Natural killer cell (primary cell): ENCODE results near the gene SLC25A47. TPM values are rescaled to one million over a fixed set of nuclear protein-coding genes. Genes with fewer than 3 reads are reported as not detected.

ENCODE experiments used
- ATAC-seq, 3 donors: fragments of 150-1000 bp in 2 of 3; fragments of 200-7000 bp in 1 of 3; cut with Tn5 transposase; 1 replicate in 1 of 3; 2 replicates in 2 of 3; pipeline ENCODE4 v1.10.0; 2021; ENCODE audit warnings: mild to moderate bottlenecking in 2 of 3, moderate library complexity in 2 of 3
- DNase-seq, 2 donors: peaks; one replicate each; pipeline versions ENCODE4 v3.0.0 to v3.0.0-alpha.2; 2013 to 2021; ENCODE audit warnings: mixed read lengths in 1 of 2
- H3K27ac ChIP-seq: one replicate; pipeline ENCODE4 v1.5.1; 2013; ENCODE audit warnings: mild to moderate bottlenecking, low read length
- H3K27me3 ChIP-seq: one replicate; pipeline ENCODE4 v1.6.1; 2013; ENCODE audit warnings: low read length; ENCODE audit not compliant: control insufficient read depth, insufficient read depth
- H3K36me3 ChIP-seq: one replicate; pipeline ENCODE4 v1.6.1; 2013; ENCODE audit warnings: low read length; ENCODE audit not compliant: control insufficient read depth, insufficient read depth
- H3K4me1 ChIP-seq: one replicate; pipeline ENCODE4 v1.6.1; 2013; ENCODE audit warnings: low read length; ENCODE audit not compliant: control insufficient read depth, insufficient read depth
- H3K4me3 ChIP-seq: one replicate; pipeline ENCODE4 v1.5.1; 2013; ENCODE audit warnings: low read length
- H3K9me3 ChIP-seq: one replicate; pipeline ENCODE4 v1.6.1; 2013; ENCODE audit warnings: low read length; ENCODE audit not compliant: control insufficient read depth, insufficient read depth
- H3K27ac Mint-ChIP-seq, 2 donors: one replicate each; pipeline ENCODE4 v1.8.0; 2022; ENCODE audit warnings: mild to moderate bottlenecking in 2 of 2, mixed read lengths in 2 of 2, moderate library complexity in 1 of 2
- H3K27me3 Mint-ChIP-seq, 2 donors: one replicate each; pipeline ENCODE4 v1.8.0; 2022; ENCODE audit warnings: low read depth in 2 of 2, mixed read lengths in 2 of 2
- H3K36me3 Mint-ChIP-seq: one replicate; pipeline ENCODE4 v1.8.0; 2022; ENCODE audit warnings: mixed read lengths
- H3K4me1 Mint-ChIP-seq, 2 donors: one replicate each; pipeline ENCODE4 v1.8.0; 2022; ENCODE audit warnings: mixed read lengths in 2 of 2
- H3K4me3 Mint-ChIP-seq: one replicate; pipeline ENCODE4 v1.8.0; 2022; ENCODE audit warnings: mild to moderate bottlenecking, moderate library complexity, mixed read lengths
- H3K9me3 Mint-ChIP-seq, 2 donors: one replicate each; pipeline ENCODE4 v1.8.0; 2022; ENCODE audit warnings: mixed read lengths in 2 of 2
- CTCF ChIP-seq: fragments of 200-600 bp; IDR thresholded peaks from one replicate; pipeline ENCODE4 v1.8.0; 2022; ENCODE audit warnings: antibody characterized with exemption
- WGBS: methylation state at CpG from one replicate; pipeline ENCODE4 v1.1.7; 2013; ENCODE audit warnings: missing lambda C conversion rate; ENCODE audit not compliant: insufficient coverage; 5-methylcytosine and 5-hydroxymethylcytosine counted together
- intact Hi-C: fragments of 100-400 bp; cut with micrococcal nuclease; formaldehyde crosslinking; loops from one replicate; pipeline ENCODE4 v1.14.2; 2022
- total RNA-seq, 4 donors: library from RNA; stranded (reverse); fragments of 120-200 nt in 1 of 4; gene quantifications; one replicate each; pipeline versions ENCODE4 v1.2.3 to v1.2.4, GENCODE V29; 2013 to 2022

The SLC25A47 gene
- total RNA-seq, 3 donors from 2014 or later (not counting 1 experiment from before 2014, with no cell fraction given), result 0.20 TPM; not detected in 2

GRCh38 chr14:100330007-100330344, 6.8 kb downstream of the SLC25A47 start:
- no peaks in the 10 kb centered on the region for H3K9me3 ChIP-seq
- no peaks in the 10 kb centered on the region for H3K4me1 ChIP-seq
- no peak for ATAC-seq
- H3K4me3 Mint-ChIP-seq, result no peak overlapping the region
- no peak overlapping the region for H3K27ac Mint-ChIP-seq
- no peaks in the 10 kb centered on the region for H3K27me3 Mint-ChIP-seq
- no peaks in the 10 kb centered on the region for H3K36me3 Mint-ChIP-seq
- intact Hi-C loops, result no loop called here
- no peak for DNase-seq
- no peak overlapping the region for H3K27ac ChIP-seq
- no peaks in the 10 kb centered on the region for H3K9me3 Mint-ChIP-seq
- no peaks in the 10 kb centered on the region for H3K4me1 Mint-ChIP-seq
- no peak for TF ChIP-seq CTCF
- H3K4me3 ChIP-seq, result no peak overlapping the region
- WGBS, result 88% methylated on average over 11 of the region's 11 CpGs
- H3K36me3 ChIP-seq, result peaks cover under 1% of the 10 kb centered on the region
- no peaks in the 10 kb centered on the region for H3K27me3 ChIP-seq

- Histone ChIP-seq H3K9me3 (no peaks in the 10 kb centered on the region), H3K4me3 (no peak overlapping the region), H3K27ac (no peak overlapping the region), H3K36me3 (peaks cover 2% of the 10 kb centered on the region), H3K27me3 (no peaks in the 10 kb centered on the region), H3K4me1 (no peaks in the 10 kb centered on the region)
- intact Hi-C loops, result no loop called here
- WGBS, result 86% methylated on average over 13 of the region's 13 CpGs
- TF ChIP-seq CTCF, result no peak
- DNase-seq, result no peak
- H3K9me3 Mint-ChIP-seq, result no peaks in the 10 kb centered on the region
- no peaks in the 10 kb centered on the region for H3K27me3 Mint-ChIP-seq
- H3K27ac Mint-ChIP-seq, result no peak overlapping the region
- H3K4me1 Mint-ChIP-seq, result no peaks in the 10 kb centered on the region
- H3K36me3 Mint-ChIP-seq, result no peaks in the 10 kb centered on the region
- ATAC-seq, result no peak
- no peak overlapping the region for H3K4me3 Mint-ChIP-seq
Observed at GRCh38 chr14:100330388-100330931, 7.3 kb downstream of the SLC25A47 start.

DNA sequence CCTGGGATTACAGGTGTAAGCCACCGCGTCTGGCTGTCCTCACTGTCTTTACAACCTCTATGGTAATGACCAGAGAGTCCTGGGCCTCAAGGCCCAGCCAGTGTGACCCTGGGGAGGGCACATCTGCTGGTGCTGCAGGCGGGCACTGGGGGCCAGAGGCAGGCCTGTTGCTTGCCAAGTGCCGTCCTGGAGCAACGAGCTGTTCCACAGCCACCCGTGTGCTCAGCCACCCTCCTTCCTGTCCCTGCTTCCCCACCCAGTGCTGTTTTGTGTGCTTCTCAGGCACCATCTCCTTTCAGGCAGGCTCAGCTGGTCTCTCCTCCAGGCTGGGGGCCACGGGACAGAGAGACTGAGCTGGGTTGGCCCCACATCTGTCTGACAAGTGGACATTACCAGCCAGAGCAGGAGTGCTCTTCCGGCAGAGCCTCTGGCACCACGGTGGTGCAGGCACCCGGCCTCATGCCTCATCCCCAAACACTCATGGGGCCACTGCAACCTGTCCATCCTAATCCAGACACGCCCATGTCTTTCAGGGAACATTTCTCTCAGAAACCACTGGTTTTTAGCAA, 9.0 kb downstream of the SLC25A47 start:
- H3K4me1 ChIP-seq, result no peaks in the 10 kb centered on the region
- Mint-ChIP-seq H3K4me3 (no peak overlapping the region), H3K36me3 (no peaks in the 10 kb centered on the region), H3K9me3 (no peaks in the 10 kb centered on the region), H3K4me1 (no peaks in the 10 kb centered on the region), H3K27me3 (no peaks in the 10 kb centered on the region), H3K27ac (no peak overlapping the region)
- H3K9me3 ChIP-seq, result no peaks in the 10 kb centered on the region
- H3K36me3 ChIP-seq, result peaks cover 8% of the 10 kb centered on the region
- intact Hi-C loops, result no loop called here
- no peak overlapping the region for H3K4me3 ChIP-seq
- TF ChIP-seq CTCF, result no peak
- no peaks in the 10 kb centered on the region for H3K27me3 ChIP-seq
- DNase-seq (no peak), ATAC-seq (no peak)
- peak overlapping the region; percentile 59 for H3K27ac ChIP-seq
- WGBS, result 84% methylated on average over 11 of the region's 11 CpGs

DNA sequence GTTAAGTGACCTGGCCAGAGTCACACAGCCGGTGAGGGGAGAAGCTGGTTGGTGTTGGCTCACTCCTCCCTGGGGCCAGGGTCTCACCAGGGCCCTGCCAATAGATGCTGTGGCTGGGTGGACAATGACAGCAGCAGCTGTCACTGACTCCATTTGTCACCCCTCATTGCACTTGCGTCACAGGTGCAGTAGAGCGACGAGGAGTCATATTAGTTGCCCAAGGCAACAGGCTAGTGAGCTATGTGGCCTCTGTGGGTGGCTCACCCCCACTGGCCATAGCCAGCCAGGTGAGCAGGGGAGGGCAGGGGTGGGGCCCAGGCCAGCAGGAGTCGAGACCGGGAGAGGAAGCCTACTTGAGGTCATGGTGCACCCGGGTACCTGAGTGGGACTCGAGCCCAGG, 9.7 kb downstream of the SLC25A47 start:
- no peak for TF ChIP-seq CTCF
- 89% methylated on average over 8 of the region's 8 CpGs for WGBS
- Mint-ChIP-seq H3K9me3 (no peaks in the 10 kb centered on the region), H3K4me1 (no peaks in the 10 kb centered on the region), H3K27ac (no peak overlapping the region), H3K4me3 (no peak overlapping the region), H3K27me3 (no peaks in the 10 kb centered on the region), H3K36me3 (no peaks in the 10 kb centered on the region)
- intact Hi-C loops, result no loop called here
- DNase-seq, result no peak
- Histone ChIP-seq H3K27me3 (no peaks in the 10 kb centered on the region), H3K4me3 (no peak overlapping the region), H3K9me3 (no peaks in the 10 kb centered on the region), H3K36me3 (peaks cover 13% of the 10 kb centered on the region), H3K27ac (peak overlapping the region; percentile 59), H3K4me1 (no peaks in the 10 kb centered on the region)
- ATAC-seq, result no peak
